ENCODE data around the gene CADM3.

The CADM3 gene

GRCh38 chr1:159146980-159147379, 24.4 kb upstream of the CADM3 start:
- Histone ChIP-seq H3K27me3 (ENCODE audit: insufficient read depth, poor library complexity, severe bottlenecking) (peaks cover 7% of the 10 kb centered on the region), H3K27ac (replicated peaks) (no peak overlapping the region), H3K4me3 (replicated peaks; ENCODE audit: insufficient read depth, low read length) (no peak overlapping the region)
- no peak for DNase-seq (ENCODE audit: low read depth in 1 of 2, low spot score in 1 of 2)
- TF ChIP-seq POLR2AphosphoS5 (IDR thresholded peaks at IDR 0.05; ENCODE audit: low read depth) = no peak
- no peak for TF ChIP-seq REST (IDR thresholded peaks at IDR 0.05; ENCODE audit: insufficient replicate concordance, low read depth)
- TF ChIP-seq GABPA (IDR thresholded peaks at IDR 0.05; ENCODE audit: low read depth) = no peak
- no peak for TF ChIP-seq SPI1 (IDR thresholded peaks at IDR 0.05; ENCODE audit: borderline replicate concordance, low read depth)
- TF ChIP-seq CTCF (IDR thresholded peaks at IDR 0.05; ENCODE audit: insufficient read depth, low read length) = no peak

- no peaks in the 10 kb centered on the region for H3K27me3 ChIP-seq (ENCODE audit: insufficient read depth, poor library complexity, severe bottlenecking)
- no peak for DNase-seq (ENCODE audit: low read depth in 1 of 2, low spot score in 1 of 2)
- TF ChIP-seq REST (IDR thresholded peaks at IDR 0.05; ENCODE audit: insufficient replicate concordance, low read depth) (no peak), CTCF (IDR thresholded peaks at IDR 0.05; ENCODE audit: insufficient read depth, low read length) (no peak), POLR2AphosphoS5 (IDR thresholded peaks at IDR 0.05; ENCODE audit: low read depth) (no peak), SPI1 (IDR thresholded peaks at IDR 0.05; ENCODE audit: borderline replicate concordance, low read depth) (no peak), GABPA (IDR thresholded peaks at IDR 0.05; ENCODE audit: low read depth) (no peak)
- no peak overlapping the region for H3K4me3 ChIP-seq (replicated peaks; ENCODE audit: insufficient read depth, low read length)
- no peak overlapping the region for H3K27ac ChIP-seq (replicated peaks)
Measured at GRCh38 chr1:159152031-159152430, 19.4 kb upstream of the CADM3 start.

- no peak for TF ChIP-seq POLR2AphosphoS5 (IDR thresholded peaks at IDR 0.05; ENCODE audit: low read depth)
- no peak for TF ChIP-seq SPI1 (IDR thresholded peaks at IDR 0.05; ENCODE audit: borderline replicate concordance, low read depth)
- peak; percentile 86 for TF ChIP-seq CTCF (IDR thresholded peaks at IDR 0.05; ENCODE audit: insufficient read depth, low read length)
- TF ChIP-seq REST (IDR thresholded peaks at IDR 0.05; ENCODE audit: insufficient replicate concordance, low read depth) = no peak
- TF ChIP-seq GABPA (IDR thresholded peaks at IDR 0.05; ENCODE audit: low read depth) = no peak
- peak; percentile 28 to 74 for DNase-seq (ENCODE audit: low read depth in 1 of 2, low spot score in 1 of 2)
- peaks cover 2% of the 10 kb centered on the region for H3K27me3 ChIP-seq (ENCODE audit: insufficient read depth, poor library complexity, severe bottlenecking)
- no peak overlapping the region for H3K4me3 ChIP-seq (replicated peaks; ENCODE audit: insufficient read depth, low read length)
- H3K27ac ChIP-seq (replicated peaks) = no peak overlapping the region
Measured at GRCh38 chr1:159161001-159161718, 10.3 kb upstream of the CADM3 start.

All from HL-60 (cell line).